Adrenal gland (tissue), 12 donors: ENCODE data around the gene C18orf54. TPM values are rescaled to one million over a fixed set of nuclear protein-coding genes. Genes with fewer than 3 reads are reported as not detected.

Experiments
- DNase-seq, 7 donors: peaks; one replicate each; pipeline ENCODE4 v3.0.0-alpha.2; 2019 to 2020
- H3K27ac ChIP-seq, 5 donors: fragments of 200-600 bp; sonication (generic) in 4 of 5; 1 replicate in 3 of 5; 2 replicates in 2 of 5; pipeline versions ENCODE4 v1.5.1 to v1.8.0; 2016 to 2020; ENCODE audit warnings: mild to moderate bottlenecking in 1 of 5
- H3K27me3 ChIP-seq: fragments of 200-600 bp; 2 replicates; pipeline ENCODE4 v1.8.0; 2021
- H3K36me3 ChIP-seq, 2 donors: fragments of 200-600 bp; replicated peaks in 1 of 2; 1 replicate in 1 of 2; 2 replicates in 1 of 2; pipeline versions ENCODE4 v1.5.1 to v1.8.0; 2018 to 2022
- H3K4me1 ChIP-seq, 2 donors: fragments of 200-600 bp; replicated peaks in 1 of 2; 1 replicate in 1 of 2; 2 replicates in 1 of 2; pipeline versions ENCODE4 v1.5.1 to v1.8.0; 2018 to 2021
- H3K4me3 ChIP-seq, 4 donors: fragments of 200-600 bp; sonication (generic) in 3 of 4; one replicate each; pipeline ENCODE4 v1.5.1; 2016 to 2018
- H3K9me3 ChIP-seq, 3 donors: fragments of 200-600 bp; sonication (generic) in 1 of 3; replicated peaks in 1 of 3; 1 replicate in 2 of 3; 2 replicates in 1 of 3; pipeline versions ENCODE4 v1.5.1 to v1.8.0; 2016 to 2021
- POLR2A ChIP-seq, 2 donors: fragments of 450-650 bp; IDR thresholded peaks; one replicate each; pipeline ENCODE4 v1.6.1; 2017; ENCODE audit warnings: antibody characterized with exemption in 2 of 2, mild to moderate bottlenecking in 2 of 2, moderate library complexity in 1 of 2
- WGBS, 4 donors: extraction: QIAGEN DNeasy Blood & Tissue Kit in 2 of 4; methylation state at CpG; one replicate each; pipeline versions ENCODE4 v1.1.5 to v1.1.7; 2013 to 2017; 5-methylcytosine and 5-hydroxymethylcytosine counted together
- intact Hi-C, 2 donors: fragments of 100-400 bp; cut with DNase I; formaldehyde crosslinking; loops; one replicate each; pipeline versions ENCODE4 v1.14.1 to v1.15.0; 2022 to 2023
- polyA plus RNA-seq, 3 donors: library from polyadenylated mRNA; stranded (reverse); fragments of 200-250 nt in 2 of 3; fragments of 350-450 nt in 1 of 3; fragmentation: Illumina TruSeq in 1 of 3; extraction: RNeasy Lipid Tissue Mini Kit (QIAGEN cat#74804) in 1 of 3; gene quantifications; one replicate each; pipeline ENCODE4 v1.2.3, GENCODE V29; 2013 to 2014
- total RNA-seq, 9 donors: library from RNA; depleted of rRNA in 4 of 9; stranded (reverse); fragments of >200 nt in 4 of 9; fragments of 120-200 nt in 1 of 9; fragmentation: NEBNext Ultra II Directional in 1 of 9; extraction: Animal tissue kit (Norgen Biotek cat#: 25700) in 1 of 9; gene quantifications; one replicate each; pipeline versions ENCODE4 v1.1.0 to v1.2.4, GENCODE V29; 2013 to 2023
- TF ChIP-seq, protein P1 (sequence below), 6 experiments: fragments of 450-650 bp in 4 of 6; fragments of 200-600 bp in 2 of 6; sonication (generic) in 1 of 6; IDR thresholded peaks; 1 replicate in 5 of 6; 2 replicates in 1 of 6; pipeline versions ENCODE4 v1.5.1 to v1.8.0; 2016 to 2021; ENCODE audit warnings: antibody characterized with exemption in 6 of 6, mild to moderate bottlenecking in 2 of 6, moderate library complexity in 1 of 6
- donor health status: healthy with polysubstance abuse.
- donor health status: Bipolar disorder and iron deficiency.
- donor health status: DM: yes; HTN: yes; CAD: no.
- donor health status: DM: no; HTN: no; CAD: no.
- donor health status: DM: no; HTN: no; CAD: no.
- donor health status: DM: yes; HTN: yes; CAD: no.

The C18orf54 gene
- total and polyA plus RNA-seq, 12 donors, result 0.06 to 2.4 (median 0.74) TPM

DNA sequence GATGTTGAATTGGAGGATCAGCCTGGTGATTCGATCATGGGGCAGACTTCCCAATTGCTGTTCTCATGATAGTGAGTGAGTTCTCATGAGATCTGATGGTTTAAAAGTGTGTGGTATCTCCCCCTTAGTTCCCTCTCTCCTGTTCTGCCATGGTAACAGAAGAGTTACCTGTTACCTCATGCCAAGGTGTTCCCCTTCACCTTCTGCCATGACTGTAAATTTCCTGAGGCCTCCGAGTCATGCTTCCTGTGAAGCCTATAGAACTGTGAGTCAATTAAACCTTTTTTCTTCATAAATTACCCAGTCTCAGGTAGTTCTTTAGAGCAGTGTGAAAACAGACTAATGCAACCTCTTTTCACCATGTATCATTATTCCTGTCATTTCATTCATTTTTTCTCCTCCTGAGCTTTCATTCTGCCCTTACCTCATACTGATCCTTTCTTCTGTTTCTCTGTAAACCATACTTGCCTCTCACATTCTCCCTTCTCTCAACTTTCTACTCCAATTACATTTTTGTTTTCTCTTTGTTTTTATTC, 22.0 kb upstream of the C18orf54 start:
- H3K4me1 ChIP-seq, result no peaks in the 10 kb centered on the region
- no peak overlapping the region for H3K27ac ChIP-seq
- 82 to 88% (median 85%) methylated on average over 2 of the region's 2 CpGs for WGBS, 4 donors
- H3K27me3 ChIP-seq, result no peaks in the 10 kb centered on the region
- DNase-seq, result no peak
- no peaks in the 10 kb centered on the region for H3K9me3 ChIP-seq
- intact Hi-C loops, result no loop called here
- TF ChIP-seq, protein P1, sequence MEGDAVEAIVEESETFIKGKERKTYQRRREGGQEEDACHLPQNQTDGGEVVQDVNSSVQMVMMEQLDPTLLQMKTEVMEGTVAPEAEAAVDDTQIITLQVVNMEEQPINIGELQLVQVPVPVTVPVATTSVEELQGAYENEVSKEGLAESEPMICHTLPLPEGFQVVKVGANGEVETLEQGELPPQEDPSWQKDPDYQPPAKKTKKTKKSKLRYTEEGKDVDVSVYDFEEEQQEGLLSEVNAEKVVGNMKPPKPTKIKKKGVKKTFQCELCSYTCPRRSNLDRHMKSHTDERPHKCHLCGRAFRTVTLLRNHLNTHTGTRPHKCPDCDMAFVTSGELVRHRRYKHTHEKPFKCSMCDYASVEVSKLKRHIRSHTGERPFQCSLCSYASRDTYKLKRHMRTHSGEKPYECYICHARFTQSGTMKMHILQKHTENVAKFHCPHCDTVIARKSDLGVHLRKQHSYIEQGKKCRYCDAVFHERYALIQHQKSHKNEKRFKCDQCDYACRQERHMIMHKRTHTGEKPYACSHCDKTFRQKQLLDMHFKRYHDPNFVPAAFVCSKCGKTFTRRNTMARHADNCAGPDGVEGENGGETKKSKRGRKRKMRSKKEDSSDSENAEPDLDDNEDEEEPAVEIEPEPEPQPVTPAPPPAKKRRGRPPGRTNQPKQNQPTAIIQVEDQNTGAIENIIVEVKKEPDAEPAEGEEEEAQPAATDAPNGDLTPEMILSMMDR (IDR thresholded peaks at IDR 0.05), result no peak
- TF ChIP-seq POLR2A (IDR thresholded peaks at IDR 0.05), result no peak
- H3K4me3 ChIP-seq, result no peak overlapping the region
- no peaks in the 10 kb centered on the region for H3K36me3 ChIP-seq

DNA sequence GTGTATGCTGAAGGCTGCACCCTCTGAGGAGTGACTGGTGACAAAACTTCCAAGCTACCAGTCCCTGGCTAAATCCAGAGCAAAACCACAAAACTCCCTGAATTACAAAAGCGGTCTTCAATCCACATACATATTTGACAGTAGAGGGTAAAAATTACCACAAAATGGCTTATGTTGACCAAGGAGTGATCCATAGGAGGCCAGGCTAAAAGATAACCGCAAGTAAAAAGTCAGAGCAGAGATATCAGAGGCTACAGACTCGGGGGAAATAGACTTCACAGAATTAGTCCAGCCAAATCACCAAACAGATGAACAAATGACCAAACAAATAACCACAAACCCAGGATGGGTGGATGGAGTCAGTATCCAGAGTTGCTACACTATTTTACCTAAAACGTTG, 19.5 kb upstream of the C18orf54 start:
- no peak overlapping the region for H3K27ac ChIP-seq
- H3K27me3 ChIP-seq, result no peaks in the 10 kb centered on the region
- intact Hi-C loops, result no loop called here
- no peak for DNase-seq
- no peak overlapping the region for H3K4me3 ChIP-seq
- TF ChIP-seq, protein P1 (IDR thresholded peaks at IDR 0.05), result no peak
- no peak for TF ChIP-seq POLR2A (IDR thresholded peaks at IDR 0.05)
- H3K36me3 ChIP-seq, result no peaks in the 10 kb centered on the region
- no peaks in the 10 kb centered on the region for H3K4me1 ChIP-seq
- no peaks in the 10 kb centered on the region for H3K9me3 ChIP-seq
- WGBS, 4 donors, result 81 to 90% (median 85%) methylated on average over 4 of the region's 4 CpGs

DNA sequence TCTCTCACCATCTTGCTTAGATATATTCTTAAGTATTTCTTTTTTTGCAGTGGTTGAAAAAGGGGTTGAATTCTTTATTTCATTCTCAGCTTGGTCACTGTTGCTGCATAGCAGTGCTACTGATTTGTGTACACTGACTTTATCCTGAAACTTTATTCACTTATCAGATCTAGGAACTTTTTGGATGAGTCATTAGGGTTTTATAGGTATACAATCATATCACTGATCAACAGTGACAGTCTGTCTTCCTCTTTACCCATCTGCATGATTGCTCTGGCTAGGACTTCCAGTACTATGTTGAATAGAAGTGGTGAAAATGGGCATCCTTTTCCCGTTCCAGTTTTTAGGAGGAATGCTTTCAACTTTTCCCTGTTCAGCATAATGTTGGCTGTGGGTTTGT, 6.5 kb upstream of the C18orf54 start:
- intact Hi-C loops, result no loop called here
- WGBS, 4 donors, result 87 to 95% (median 90%) methylated on average over 1 of the region's 1 CpG

DNA sequence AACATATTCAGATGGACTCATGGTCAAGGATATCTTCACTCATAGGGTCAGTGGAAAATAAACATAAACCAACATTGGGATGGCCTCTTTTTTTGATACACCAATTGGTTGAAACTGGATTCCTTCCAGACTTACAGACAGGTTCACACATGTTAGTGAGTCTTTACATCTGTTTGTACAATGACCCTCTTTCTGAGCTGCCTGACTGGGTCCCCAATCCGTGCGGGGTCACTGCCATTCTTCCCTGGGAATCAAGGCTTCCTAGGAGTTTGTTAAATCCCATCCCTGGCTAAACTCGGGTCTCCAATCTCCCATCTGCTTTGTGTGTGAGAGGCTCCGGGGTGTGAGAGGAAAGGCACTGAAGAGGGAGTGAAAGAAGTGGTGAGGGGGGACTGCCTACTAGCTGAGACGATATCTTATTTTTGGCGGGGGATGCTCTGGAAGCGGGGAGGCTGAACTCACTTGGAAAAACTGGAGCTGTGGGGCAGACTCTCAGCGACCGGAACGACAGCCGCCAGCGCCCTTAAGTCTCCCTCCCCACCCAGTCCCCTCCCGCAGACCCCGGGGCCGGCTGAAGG, 535 bp upstream of the C18orf54 start:
- intact Hi-C loops, result no loop called here
- 1 to 4% (median 4%) methylated on average over 15 of the region's 15 CpGs for WGBS, 4 donors

More for the DNA sequence above, 6.5 kb upstream of the C18orf54 start:
- DNase-seq, result no peak
- no peaks in the 10 kb centered on the region for H3K27me3 ChIP-seq
- no peaks in the 10 kb centered on the region for H3K4me1 ChIP-seq
- no peak overlapping the region for H3K27ac ChIP-seq
- H3K9me3 ChIP-seq, result no peaks in the 10 kb centered on the region
- no peak overlapping the region for H3K4me3 ChIP-seq
- no peaks in the 10 kb centered on the region for H3K36me3 ChIP-seq
- TF ChIP-seq, protein P1 (IDR thresholded peaks at IDR 0.05), result no peak
- no peak for TF ChIP-seq POLR2A (IDR thresholded peaks at IDR 0.05)

More for the DNA sequence above, 535 bp upstream of the C18orf54 start:
- Histone ChIP-seq H3K4me3 (peak overlapping the region in 3 of 4 donors; percentile 36 to 83 (median 52)), H3K4me1 (peaks cover 0 to 8% of the 10 kb centered on the region in 2 donors), H3K36me3 (no peaks in the 10 kb centered on the region), H3K27ac (peak overlapping the region in 1 of 5 donors; percentile 39), H3K27me3 (no peaks in the 10 kb centered on the region), H3K9me3 (no peaks in the 10 kb centered on the region)
- TF ChIP-seq, protein P1 (IDR thresholded peaks at IDR 0.05), result no peak
- TF ChIP-seq POLR2A (IDR thresholded peaks at IDR 0.05), result no peak
- peak in 1 of 7 donors; percentile 7 for DNase-seq
